ENCODE results near the gene PLD1.
A peak's percentile ranks its signal among the peaks of the same experiment; 100 is the strongest.
"Not testable (repeated sequence)": the region's sequence is repeated elsewhere in the genome, so short reads cannot be mapped to it uniquely, and the experiment has no call there.

Gene PLD1

GRCh38 chr3:171654809-171655208 lies 155.5 kb downstream of the PLD1 start:
- no peak for DNase-seq

GRCh38 chr3:171654326-171654725 lies 156.0 kb downstream of the PLD1 start:
- DNase-seq, result no peak

GRCh38 chr3:171653701-171654100 lies 156.6 kb downstream of the PLD1 start:
- no peak for DNase-seq

GRCh38 chr3:171652932-171653331 lies 157.4 kb downstream of the PLD1 start:
- no peak for DNase-seq

GRCh38 chr3:171649911-171650592 lies 160.2 kb downstream of the PLD1 start:
- no peak for DNase-seq

- no peak for DNase-seq
Measured at GRCh38 chr3:171649267-171649666, 161.0 kb downstream of the PLD1 start.

- no peak for DNase-seq
Measured at GRCh38 chr3:171648069-171648468, 162.2 kb downstream of the PLD1 start.

GRCh38 chr3:171646357-171647133 lies 163.7 kb downstream of the PLD1 start:
- peak; percentile 53 for DNase-seq

GRCh38 chr3:171644681-171645080 lies 165.6 kb downstream of the PLD1 start:
- no peak for DNase-seq

- no peak for DNase-seq
Measured at GRCh38 chr3:171643681-171644080, 166.6 kb downstream of the PLD1 start.

- no peak for DNase-seq
Measured at GRCh38 chr3:171643033-171643432, 167.2 kb downstream of the PLD1 start.

- DNase-seq, result no peak
Measured at GRCh38 chr3:171640520-171641412, 169.5 kb downstream of the PLD1 start.

GRCh38 chr3:171636666-171637065 lies 173.6 kb downstream of the PLD1 start:
- no peak for DNase-seq

- no peak for DNase-seq
Measured at GRCh38 chr3:171632766-171633165, 177.5 kb downstream of the PLD1 start.

- DNase-seq, result not testable (repeated sequence)
Measured at GRCh38 chr3:171626799-171627198, 183.5 kb downstream of the PLD1 start.

- no peak for DNase-seq
Measured at GRCh38 chr3:171622126-171622525, 188.2 kb downstream of the PLD1 start.

- no peak for DNase-seq
Measured at GRCh38 chr3:171620825-171621434, 189.4 kb downstream of the PLD1 start.

GRCh38 chr3:171616798-171617197 lies 193.5 kb downstream of the PLD1 start:
- no peak for DNase-seq

GRCh38 chr3:171615686-171616085 lies 194.6 kb downstream of the PLD1 start:
- DNase-seq, result no peak

- DNase-seq, result no peak
Measured at GRCh38 chr3:171615281-171615680, 195.0 kb downstream of the PLD1 start.

- no peak for DNase-seq
Measured at GRCh38 chr3:171614318-171614921, 195.9 kb downstream of the PLD1 start.

- DNase-seq, result no peak
Measured at GRCh38 chr3:171607452-171607851, 202.8 kb downstream of the PLD1 start.
